OCI-LY7 (cell line): Measurements from ENCODE around the gene OPRM1. TPM values are rescaled to one million over a fixed set of nuclear protein-coding genes. Genes with fewer than 3 reads are reported as not detected.

Source experiments
- BruUV-seq: library from RNA; stranded (reverse); fragments of 400-500 nt; replicated peaks from 2 replicates; lab custom pipeline; 2021; lab: Mats Ljungman, UMichigan
- CTCF ChIA-PET: fragments of 300-600 bp; sonication (Branson Sonifier 250); formaldehyde crosslinking; loops from one replicate; lab custom pipeline; 2022; ENCODE audit warnings: antibody characterized with exemption; ENCODE audit not compliant: unreplicated experiment; lab: Charles Lee
- POLR2A ChIA-PET: fragments of 300-600 bp; sonication (Branson Sonifier 250); formaldehyde crosslinking; loops from one replicate; lab custom pipeline; 2022; ENCODE audit warnings: antibody characterized with exemption; lab: Charles Lee
- DNase-seq: peaks from one replicate; pipeline ENCODE4 v3.0.0-alpha.2; 2015; ENCODE audit warnings: low spot score
- H2AFZ ChIP-seq: fragments of 200-600 bp; sonication (generic), shearing (Covaris generic); 2 replicates; pipeline ENCODE4 v1.6.1; 2014; ENCODE audit warnings: mild to moderate bottlenecking, antibody characterized with exemption, low read length, moderate library complexity
- H3K27ac ChIP-seq: fragments of 200-600 bp; sonication (generic); 2 replicates; pipeline ENCODE4 v1.5.1; 2014; ENCODE audit warnings: mixed run types, low read depth, mild to moderate bottlenecking, moderate library complexity, low read length, inconsistent platforms; ENCODE audit not compliant: poor library complexity, severe bottlenecking
- H3K36me3 ChIP-seq: fragments of 200-600 bp; sonication (generic); 2 replicates; pipeline ENCODE4 v1.6.1; 2014; ENCODE audit warnings: mild to moderate bottlenecking, antibody characterized with exemption, low read length, moderate library complexity, mixed read lengths; ENCODE audit not compliant: insufficient read depth
- H3K4me1 ChIP-seq: fragments of 200-600 bp; sonication (generic); 2 replicates; pipeline ENCODE4 v1.5.1; 2014; ENCODE audit warnings: mild to moderate bottlenecking, low read length; ENCODE audit not compliant: insufficient read depth, poor library complexity, severe bottlenecking
- H3K4me2 ChIP-seq: fragments of 200-600 bp; sonication (generic); 2 replicates; pipeline ENCODE4 v1.6.1; 2014; ENCODE audit warnings: mild to moderate bottlenecking, low read length
- H3K4me3 ChIP-seq: fragments of 200-600 bp; sonication (generic); 2 replicates; pipeline ENCODE4 v1.5.1; 2014; ENCODE audit warnings: mild to moderate bottlenecking, low read depth, low read length; ENCODE audit not compliant: poor library complexity, severe bottlenecking
- H3K79me2 ChIP-seq: fragments of 200-600 bp; sonication (generic); 2 replicates; pipeline ENCODE4 v1.6.1; 2016; ENCODE audit warnings: low read depth, mild to moderate bottlenecking, low read length, moderate library complexity, mixed read lengths; ENCODE audit not compliant: insufficient read depth
- H3K9me2 ChIP-seq: fragments of 200-600 bp; sonication (generic); 2 replicates; pipeline ENCODE4 v1.6.1; 2016; ENCODE audit warnings: mild to moderate bottlenecking, low read length, mixed read lengths; ENCODE audit not compliant: insufficient read depth
- H3K9me3 ChIP-seq: fragments of 200-600 bp; sonication (generic); 2 replicates; pipeline ENCODE4 v1.6.1; 2014; ENCODE audit warnings: mild to moderate bottlenecking, mixed run types, low read length, mixed read lengths
- H4K20me1 ChIP-seq: fragments of 200-600 bp; sonication (generic); 2 replicates; pipeline ENCODE4 v1.6.1; 2014; ENCODE audit warnings: mild to moderate bottlenecking, antibody characterized with exemption, low read length, moderate library complexity, mixed read lengths; ENCODE audit not compliant: insufficient read depth
- CTCF ChIP-seq: fragments of 200-600 bp; sonication (generic); conservative IDR thresholded peaks from 2 replicates; pipeline ENCODE4 v1.5.1; 2014; ENCODE audit warnings: mild to moderate bottlenecking, antibody characterized with exemption, low read length, moderate library complexity, mixed read lengths
- EZH2phosphoT487 ChIP-seq: fragments of 200-600 bp; sonication (generic); IDR thresholded peaks from 2 replicates; pipeline ENCODE4 v1.6.1; 2018; ENCODE audit warnings: low read depth, borderline replicate concordance, mild to moderate bottlenecking, mixed run types, antibody characterized with exemption, low read length, moderate library complexity, mixed read lengths
- intact Hi-C: fragments of 100-400 bp; cut with micrococcal nuclease; formaldehyde crosslinking; loops from one replicate; pipeline ENCODE4 v1.10.0; 2022; ENCODE audit not compliant: unreplicated experiment
- total RNA-seq, 2 experiments: library from RNA; depleted of rRNA in 1 of 2; stranded (reverse); fragments of >200 nt in 1 of 2; shearing (Covaris generic) in 1 of 2; gene quantifications; 2 replicates each; pipeline ENCODE4 v1.2.3, GENCODE V29; 2014 to 2022

OPRM1 gene
- total RNA-seq, 2 experiments from 2014 or later: not detected

GRCh38 chr6:154096834-154097233 lies 57.8 kb downstream of the OPRM1 start:
- H3K4me3 ChIP-seq: no peak overlapping the region
- no peaks in the 10 kb centered on the region for H4K20me1 ChIP-seq
- intact Hi-C loops: no loop called here
- no peak for TF ChIP-seq EZH2phosphoT487
- no peak for TF ChIP-seq CTCF
- no peaks in the 10 kb centered on the region for H3K79me2 ChIP-seq
- H3K9me2 ChIP-seq: no peaks in the 10 kb centered on the region
- no peak for DNase-seq
- H3K4me2 ChIP-seq: no peak overlapping the region
- ChIA-PET POLR2A (interaction anchor here (0.7 kb wide), 1 partner anchor 17 kb away, joined by 4 read pairs; no protein-coding TSS in a partner anchor), CTCF (no interaction called here)
- H3K27ac ChIP-seq: no peak overlapping the region
- H3K9me3 ChIP-seq: no peaks in the 10 kb centered on the region
- no peak overlapping the region for H2AFZ ChIP-seq
- H3K4me1 ChIP-seq: no peaks in the 10 kb centered on the region
- no TSS peak for BruUV-seq
- H3K36me3 ChIP-seq: no peaks in the 10 kb centered on the region

- H3K4me2 ChIP-seq: no peak overlapping the region
- ChIA-PET POLR2A (no interaction called here), CTCF (no interaction called here)
- no peaks in the 10 kb centered on the region for H3K36me3 ChIP-seq
- H3K27ac ChIP-seq: no peak overlapping the region
- no peak for DNase-seq
- H3K9me3 ChIP-seq: no peaks in the 10 kb centered on the region
- TF ChIP-seq CTCF (no peak), EZH2phosphoT487 (no peak)
- H2AFZ ChIP-seq: no peak overlapping the region
- intact Hi-C loops: no loop called here
- no peaks in the 10 kb centered on the region for H3K79me2 ChIP-seq
- H4K20me1 ChIP-seq: no peaks in the 10 kb centered on the region
- no peak overlapping the region for H3K4me3 ChIP-seq
- no peaks in the 10 kb centered on the region for H3K9me2 ChIP-seq
- BruUV-seq: no TSS peak
- no peaks in the 10 kb centered on the region for H3K4me1 ChIP-seq
These were observed 60.2 kb downstream of the OPRM1 start for GRCh38 chr6:154099211-154099610.

GRCh38 chr6:154106251-154106650 lies 67.2 kb downstream of the OPRM1 start:
- Histone ChIP-seq H3K36me3 (no peaks in the 10 kb centered on the region), H4K20me1 (no peaks in the 10 kb centered on the region), H2AFZ (no peak overlapping the region), H3K27ac (no peak overlapping the region), H3K9me2 (no peaks in the 10 kb centered on the region), H3K9me3 (no peaks in the 10 kb centered on the region), H3K4me1 (no peaks in the 10 kb centered on the region), H3K4me3 (no peak overlapping the region), H3K4me2 (no peak overlapping the region), H3K79me2 (no peaks in the 10 kb centered on the region)
- TF ChIP-seq CTCF: no peak
- TF ChIP-seq EZH2phosphoT487: no peak
- ChIA-PET POLR2A (interaction anchor here (1.0 kb wide), 1 partner anchor 18 kb away, joined by 3 read pairs; no protein-coding TSS in a partner anchor), CTCF (no interaction called here)
- no peak for DNase-seq
- intact Hi-C loops: no loop called here
- no TSS peak for BruUV-seq
